Astrocyte (in vitro differentiated cells and primary cell): ENCODE results near the gene SOAT2.

Experiments
- CTCF ChIP-seq: IDR thresholded peaks from 2 replicates; pipeline ENCODE4 v1.5.1; 2011; ENCODE audit warnings: low read depth, mild to moderate bottlenecking, inconsistent platforms, low read length, moderate library complexity; ENCODE audit not compliant: insufficient read depth
- EZH2 ChIP-seq: IDR thresholded peaks from 2 replicates; pipeline ENCODE4 v1.6.1; 2012; ENCODE audit warnings: mild to moderate bottlenecking, low read length, inconsistent platforms; ENCODE audit not compliant: insufficient read depth

- TF ChIP-seq CTCF (no peak), EZH2 (no peak)
Measured at GRCh38 chr12:53061404-53062010, 41.8 kb upstream of the SOAT2 start.
